D721Med (cell line): Measurements from ENCODE around the gene ABHD14A.
"Not testable (repeated sequence)": the region's sequence is repeated elsewhere in the genome, so short reads cannot be mapped to it uniquely, and the experiment has no call there.

Source experiments
- DNase-seq: peaks from one replicate; pipeline ENCODE4 v3.0.0; 2011; ENCODE audit warnings: low spot score; ENCODE audit not compliant: insufficient read length
- FAIRE-seq: peaks from 2 replicates; lab custom pipeline; 2011; peaks lifted over from hg19 to GRCh38; lab: Jason Lieb, UNC
- TF ChIP-seq, protein P1 (sequence below): IDR thresholded peaks from 2 replicates; pipeline ENCODE4 v1.5.1; 2012; ENCODE audit warnings: mild to moderate bottlenecking, control low read depth; ENCODE audit not compliant: insufficient read depth; ENCODE audit errors: missing control alignments

The ABHD14A gene

DNA sequence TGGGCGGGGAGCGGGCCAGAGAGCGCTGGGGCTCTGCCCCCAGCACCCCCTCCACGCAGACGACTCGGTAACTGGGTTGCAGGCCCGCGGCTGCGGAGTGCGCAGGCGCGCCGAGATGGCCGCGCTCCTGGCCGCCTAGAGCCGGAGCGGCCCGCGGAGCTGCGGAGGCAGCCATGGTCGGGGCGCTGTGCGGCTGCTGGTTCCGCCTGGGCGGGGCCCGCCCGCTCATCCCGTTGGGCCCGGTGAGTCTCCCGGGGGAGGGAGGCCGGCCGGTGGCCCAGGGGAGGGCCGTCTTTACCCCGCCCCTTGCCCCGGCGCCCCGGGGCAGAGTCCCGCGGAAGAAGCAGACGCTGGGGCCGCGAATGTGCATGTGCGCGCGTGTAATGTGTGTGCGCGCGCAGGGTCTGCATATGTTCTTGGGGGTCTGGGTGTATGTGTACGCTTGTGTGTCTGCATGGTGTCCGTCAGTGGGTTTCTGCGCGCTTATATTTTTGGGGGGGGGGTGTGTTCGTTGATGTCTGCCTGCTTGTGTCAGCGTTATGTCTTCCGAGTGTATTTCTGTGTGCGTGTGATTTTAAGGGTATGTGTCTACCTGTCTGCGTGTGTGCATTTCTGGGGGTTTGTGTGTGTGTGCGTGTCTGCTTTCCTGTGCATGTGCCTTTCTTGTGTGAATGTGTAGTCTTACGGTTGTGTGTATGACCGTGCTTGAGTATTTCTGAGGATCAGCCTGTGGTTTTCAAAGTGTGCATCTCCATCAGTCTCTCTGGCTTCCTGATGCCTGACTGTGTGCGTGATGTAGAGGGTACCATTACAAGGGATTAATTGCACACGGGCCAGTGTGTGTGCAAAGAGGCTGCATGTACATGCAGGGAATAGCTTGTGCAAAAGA lies at the start of gene ABHD14A:
Gene ABHD14A, plus strand, starts transcription at position 102 of the 889 bp plus-strand sequence. Its CDS starts 72 bp downstream, at position 174.
- no peak for DNase-seq
- TF ChIP-seq, protein P1, sequence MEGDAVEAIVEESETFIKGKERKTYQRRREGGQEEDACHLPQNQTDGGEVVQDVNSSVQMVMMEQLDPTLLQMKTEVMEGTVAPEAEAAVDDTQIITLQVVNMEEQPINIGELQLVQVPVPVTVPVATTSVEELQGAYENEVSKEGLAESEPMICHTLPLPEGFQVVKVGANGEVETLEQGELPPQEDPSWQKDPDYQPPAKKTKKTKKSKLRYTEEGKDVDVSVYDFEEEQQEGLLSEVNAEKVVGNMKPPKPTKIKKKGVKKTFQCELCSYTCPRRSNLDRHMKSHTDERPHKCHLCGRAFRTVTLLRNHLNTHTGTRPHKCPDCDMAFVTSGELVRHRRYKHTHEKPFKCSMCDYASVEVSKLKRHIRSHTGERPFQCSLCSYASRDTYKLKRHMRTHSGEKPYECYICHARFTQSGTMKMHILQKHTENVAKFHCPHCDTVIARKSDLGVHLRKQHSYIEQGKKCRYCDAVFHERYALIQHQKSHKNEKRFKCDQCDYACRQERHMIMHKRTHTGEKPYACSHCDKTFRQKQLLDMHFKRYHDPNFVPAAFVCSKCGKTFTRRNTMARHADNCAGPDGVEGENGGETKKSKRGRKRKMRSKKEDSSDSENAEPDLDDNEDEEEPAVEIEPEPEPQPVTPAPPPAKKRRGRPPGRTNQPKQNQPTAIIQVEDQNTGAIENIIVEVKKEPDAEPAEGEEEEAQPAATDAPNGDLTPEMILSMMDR = no peak
- FAIRE-seq = no peak

DNA sequence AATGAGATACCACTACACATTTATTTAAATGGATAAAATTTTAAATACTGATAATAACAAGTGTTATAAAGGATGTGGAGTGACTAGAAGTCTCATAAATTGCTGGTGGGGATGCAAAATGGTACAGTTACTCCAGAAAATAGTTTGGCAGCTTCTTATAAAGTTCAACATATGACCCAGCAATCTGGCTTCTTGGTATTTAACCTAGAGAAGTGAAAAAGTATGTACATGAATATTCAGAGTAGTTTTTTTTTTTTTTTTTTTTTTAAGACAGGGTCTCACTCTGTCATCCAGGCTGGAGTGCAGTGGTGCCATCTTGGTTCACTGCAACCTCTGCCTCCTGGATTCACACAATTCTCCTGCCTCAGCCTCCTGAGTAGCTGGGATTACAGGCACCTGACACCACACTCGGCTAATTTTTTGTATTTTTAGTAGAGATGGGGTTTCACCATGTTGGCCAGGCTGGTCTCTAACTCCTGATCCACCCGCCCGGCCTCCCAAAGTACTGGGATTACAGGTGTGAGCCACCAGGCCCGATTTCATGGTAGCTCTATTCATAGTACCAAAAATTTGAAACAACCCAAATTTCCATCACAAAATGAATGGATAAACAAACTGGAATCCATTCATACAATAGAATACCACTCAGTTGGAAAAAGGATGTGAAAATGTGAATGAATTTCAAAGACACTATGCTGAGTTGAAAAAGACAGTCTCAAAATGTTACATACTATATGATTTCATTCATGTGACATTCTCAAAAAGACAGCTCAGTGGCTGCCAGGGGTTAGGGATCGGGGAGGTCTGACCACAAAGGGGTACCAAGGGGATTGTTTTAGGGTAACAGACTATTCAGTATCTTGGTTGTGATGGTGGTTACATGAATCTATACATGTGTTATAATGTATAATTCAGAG lies 47.5 kb upstream of the ABHD14A start:
- TF ChIP-seq, protein P1 = no peak
- FAIRE-seq = no peak

DNA sequence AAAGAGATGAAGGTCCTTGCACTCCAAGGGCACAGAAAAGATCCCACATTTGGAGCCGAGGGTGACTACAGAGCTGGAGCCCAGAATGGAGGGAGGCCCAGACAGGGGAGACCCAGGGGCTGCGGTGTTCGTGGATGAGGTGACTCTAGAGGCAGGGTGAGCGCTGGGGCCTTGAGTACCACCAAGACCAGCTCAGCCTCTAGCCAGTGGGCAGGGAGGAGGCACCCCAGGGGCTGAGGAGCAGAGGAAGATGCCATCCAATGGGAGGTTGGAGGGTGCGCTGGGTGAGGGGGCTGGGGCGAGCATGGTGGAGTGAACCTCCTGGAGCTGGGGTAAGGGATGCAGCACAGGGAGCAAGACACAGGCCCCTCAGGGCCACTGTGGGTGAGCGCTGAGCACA lies 46.4 kb upstream of the ABHD14A start:
- FAIRE-seq (no peak), DNase-seq (no peak)
- TF ChIP-seq, protein P1 = no peak

More for the DNA sequence above, 47.5 kb upstream of the ABHD14A start:
- DNase-seq = no peak

DNA sequence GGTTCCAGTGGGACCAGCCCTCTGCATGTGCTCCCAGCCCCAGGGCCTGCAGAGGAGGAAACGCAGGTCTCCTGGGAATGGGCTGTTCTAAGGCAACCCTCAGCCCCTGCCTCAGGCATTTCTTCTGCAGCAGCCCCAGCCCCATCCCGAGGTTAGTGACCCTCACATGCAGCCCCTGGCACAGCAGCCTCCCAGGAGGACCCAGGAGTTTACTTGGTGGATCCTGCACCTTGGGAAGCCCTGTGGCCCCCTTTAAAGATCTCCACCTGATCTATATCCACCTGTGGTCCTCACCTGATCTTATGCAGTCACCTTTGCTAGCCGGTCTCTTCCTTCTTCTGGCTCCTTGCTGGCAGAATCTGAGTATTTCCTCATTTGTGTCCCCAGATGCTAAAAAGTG lies 45.9 kb upstream of the ABHD14A start:
- not testable (repeated sequence) for FAIRE-seq, DNase-seq

DNA sequence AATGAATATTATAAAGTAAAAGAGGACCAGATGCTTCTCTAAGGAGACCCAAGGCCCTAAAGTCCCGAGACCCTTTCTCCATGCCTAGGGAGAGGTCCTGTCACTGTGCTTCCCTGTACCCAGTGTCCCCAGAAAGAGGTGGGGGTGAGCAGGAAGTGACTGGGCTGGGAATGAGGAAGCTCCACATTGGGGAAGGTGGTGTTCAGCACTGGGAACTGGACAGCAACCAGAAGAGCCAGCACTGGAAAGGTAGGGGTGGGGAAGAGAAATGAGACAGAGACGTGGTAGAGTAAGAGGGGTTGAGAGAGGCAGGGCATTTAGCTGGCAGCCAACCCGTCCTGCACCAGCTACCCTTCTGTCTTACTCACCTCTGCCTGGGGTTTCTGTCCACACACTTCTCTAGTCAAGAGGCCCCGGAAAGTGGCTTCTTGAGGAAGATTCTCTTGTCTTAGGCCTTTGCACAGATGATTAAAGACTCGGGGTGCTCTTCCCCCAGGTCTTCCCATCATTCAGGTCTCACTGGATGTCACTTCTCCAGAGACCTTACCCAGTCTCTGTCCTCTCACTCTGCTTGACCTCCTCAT lies 45.4 kb upstream of the ABHD14A start:
- TF ChIP-seq, protein P1 = no peak
- DNase-seq (no peak), FAIRE-seq (no peak)

DNA sequence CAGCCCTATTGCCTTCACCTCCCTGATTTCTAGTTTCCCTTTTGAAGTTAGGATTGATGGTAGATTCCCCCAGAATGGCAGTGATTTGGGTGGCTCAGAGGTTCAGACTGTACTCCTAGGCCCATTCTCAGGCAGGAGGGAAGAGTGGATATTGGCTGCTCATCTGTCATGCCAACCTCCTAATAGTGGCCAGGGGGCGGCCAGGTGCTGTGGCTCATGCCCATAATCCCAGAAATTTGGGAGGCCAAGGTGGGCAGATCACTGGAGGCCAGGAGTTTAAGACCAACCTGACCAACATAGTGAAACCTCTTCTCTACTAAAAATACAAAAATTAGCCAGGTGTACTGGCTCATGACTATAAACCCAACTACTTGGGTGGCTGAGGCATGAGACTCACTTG lies 44.4 kb upstream of the ABHD14A start:
- FAIRE-seq (no peak), DNase-seq (no peak)
- TF ChIP-seq, protein P1 = no peak

DNA sequence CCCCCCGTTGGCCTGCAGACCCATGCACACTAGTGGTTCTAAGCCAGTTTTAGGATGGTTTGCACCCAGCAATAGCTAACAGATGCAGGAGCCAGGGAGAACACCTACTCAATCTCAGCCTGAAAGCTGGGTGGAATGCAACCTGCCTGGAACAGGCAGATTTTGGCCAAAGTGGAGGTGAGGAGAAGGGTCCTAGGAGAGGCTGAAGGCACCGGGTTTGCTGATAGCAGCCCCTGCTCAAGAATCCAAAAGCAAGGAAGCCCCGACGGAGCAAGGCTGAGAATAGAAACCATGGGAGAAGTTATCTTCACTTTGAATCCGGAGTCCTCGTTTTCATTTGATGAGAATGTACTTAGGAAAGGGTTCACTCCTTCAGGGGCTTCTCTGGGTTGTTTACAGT lies 43.1 kb upstream of the ABHD14A start:
- TF ChIP-seq, protein P1 = no peak
- DNase-seq (no peak), FAIRE-seq (no peak)
